Keratinocyte (primary cell): Measurements from ENCODE around the gene NRG2. TPM values are rescaled to one million over a fixed set of nuclear protein-coding genes. Genes with fewer than 3 reads are reported as not detected.

Experiments
- DNase-seq: peaks from one replicate; pipeline ENCODE4 v3.0.0-alpha.2; 2011; ENCODE audit warnings: low read depth, missing footprints, low spot score
- FAIRE-seq: peaks from 2 replicates; lab custom pipeline; 2011; peaks lifted over from hg19 to GRCh38; lab: Jason Lieb, UNC
- H2AFZ ChIP-seq: 2 replicates; pipeline ENCODE4 v1.6.0; 2012; ENCODE audit warnings: low read length, control low read depth, inconsistent platforms; ENCODE audit not compliant: control insufficient read depth
- H3K27ac ChIP-seq: 2 replicates; pipeline ENCODE4 v1.5.1; 2011; ENCODE audit warnings: low read length; ENCODE audit not compliant: control insufficient read depth, insufficient read depth
- H3K27me3 ChIP-seq: 3 replicates; pipeline ENCODE4 v1.6.0; 2011; ENCODE audit warnings: low read length; ENCODE audit not compliant: control insufficient read depth, insufficient read depth; ENCODE audit errors: extremely low read depth
- H3K36me3 ChIP-seq, 2 experiments: 2 replicates in 1 of 2; 3 replicates in 1 of 2; pipeline ENCODE4 v1.5.1; 2011; ENCODE audit warnings: low read length in 2 of 2, mild to moderate bottlenecking in 1 of 2; ENCODE audit not compliant: control insufficient read depth in 2 of 2, insufficient read depth in 2 of 2; ENCODE audit errors: extremely low read depth in 1 of 2
- H3K4me1 ChIP-seq: 3 replicates; pipeline ENCODE4 v1.5.1; 2011; ENCODE audit warnings: low read length; ENCODE audit not compliant: control insufficient read depth, insufficient read depth; ENCODE audit errors: extremely low read depth
- H3K4me2 ChIP-seq: 3 replicates; pipeline ENCODE4 v1.6.0; 2011; ENCODE audit warnings: low read depth, low read length; ENCODE audit not compliant: control insufficient read depth, insufficient read depth; ENCODE audit errors: extremely low read depth
- H3K4me3 ChIP-seq, 3 experiments: fragments of 200-600 bp in 1 of 3; sonication (generic) in 1 of 3; 2 replicates in 2 of 3; 3 replicates in 1 of 3; pipeline ENCODE4 v1.5.1; 2011 to 2016; ENCODE audit warnings: low read length in 3 of 3, mild to moderate bottlenecking in 3 of 3, control low read depth in 2 of 3, inconsistent platforms in 1 of 3, low read depth in 1 of 3, mixed read lengths in 1 of 3, mixed run types in 1 of 3, moderate library complexity in 1 of 3; ENCODE audit not compliant: control insufficient read depth in 2 of 3, insufficient read depth in 2 of 3; ENCODE audit errors: extremely low read depth in 1 of 3
- H3K79me2 ChIP-seq: 2 replicates; pipeline ENCODE4 v1.6.0; 2012; ENCODE audit warnings: low read length; ENCODE audit not compliant: control insufficient read depth, insufficient read depth
- H3K9ac ChIP-seq: 3 replicates; pipeline ENCODE4 v1.6.0; 2011; ENCODE audit warnings: low read length; ENCODE audit not compliant: control insufficient read depth, insufficient read depth; ENCODE audit errors: extremely low read depth
- H3K9me1 ChIP-seq: 3 replicates; pipeline ENCODE4 v1.6.0; 2011; ENCODE audit warnings: low read length; ENCODE audit not compliant: control insufficient read depth, insufficient read depth; ENCODE audit errors: extremely low read depth
- H3K9me3 ChIP-seq: 2 replicates; pipeline ENCODE4 v1.5.1; 2012; ENCODE audit warnings: low read depth, low read length; ENCODE audit not compliant: control insufficient read depth
- H4K20me1 ChIP-seq: 3 replicates; pipeline ENCODE4 v1.6.0; 2011; ENCODE audit warnings: low read length; ENCODE audit not compliant: control insufficient read depth, insufficient read depth; ENCODE audit errors: extremely low read depth
- CTCF ChIP-seq, 3 experiments: IDR thresholded peaks in 1 of 3; conservative IDR thresholded peaks in 1 of 3; optimal IDR thresholded peaks in 1 of 3; 2 replicates in 2 of 3; 3 replicates in 1 of 3; pipeline versions ENCODE3 to v1.5.1; 2011; ENCODE audit warnings: low read length in 3 of 3, mild to moderate bottlenecking in 3 of 3, moderate library complexity in 2 of 3, control low read depth in 1 of 3, inconsistent platforms in 1 of 3; ENCODE audit not compliant: insufficient read depth in 2 of 3; ENCODE audit errors: extremely low read depth in 1 of 3
- EZH2 ChIP-seq: IDR thresholded peaks from one replicate; pipeline ENCODE4 v1.6.1; 2012; ENCODE audit warnings: inconsistent platforms, mild to moderate bottlenecking, low read length, moderate library complexity
- dilution Hi-C: fragments of 300-500 bp; cut with MboI; formaldehyde crosslinking; loops from one replicate; pipeline ENCODE4 v1.7.0; 2020; ENCODE audit warnings: low sequenced_read_pairs; ENCODE audit not compliant: extremely low pct_ligation_motif_present
- polyA plus RNA-seq, 5 experiments: library from polyadenylated mRNA; depleted of rRNA in 3 of 5; stranded (reverse) in 3 of 5; stranded (forward) in 1 of 5; unstranded in 1 of 5; fragments of >200 nt; gene quantifications; 1 replicate in 1 of 5; 2 replicates in 3 of 5; 3 replicates in 1 of 5; pipeline versions ENCODE4 v1.2.1 to v1.2.3, GENCODE V29; 2011 to 2012; ENCODE audit warnings: missing spikeins in 2 of 5, low read depth in 1 of 5, low replicate concordance in 1 of 5

NRG2 gene
- polyA plus RNA-seq, 1 donor (not counting 4 experiments of a cell fraction or from before 2014, with no cell fraction given), result 0.13 TPM

GRCh38 chr5:139942243-139942642 is 100.9 kb downstream of the NRG2 start:
- H4K20me1 ChIP-seq, result no peaks in the 10 kb centered on the region
- no peaks in the 10 kb centered on the region for H3K79me2 ChIP-seq
- no peak overlapping the region for H3K9ac ChIP-seq
- H3K27me3 ChIP-seq, result peaks cover 3% of the 10 kb centered on the region
- H2AFZ ChIP-seq, result no peak overlapping the region
- no peaks in the 10 kb centered on the region for H3K36me3 ChIP-seq
- no peaks in the 10 kb centered on the region for H3K9me1 ChIP-seq
- DNase-seq (no peak), FAIRE-seq (no peak)
- no peak overlapping the region for H3K4me2 ChIP-seq
- H3K27ac ChIP-seq, result no peak overlapping the region
- dilution Hi-C loops, result no loop called here
- H3K4me3 ChIP-seq, result no peak overlapping the region
- no peaks in the 10 kb centered on the region for H3K4me1 ChIP-seq
- TF ChIP-seq CTCF (optimal IDR thresholded peaks at IDR 0.05 in 1 of 3, IDR thresholded peaks at IDR 0.05 in 1 of 3, conservative IDR thresholded peaks at IDR 0.05 in 1 of 3; ENCODE audit: extremely low read depth in 1 of 3, insufficient read depth in 2 of 3, low read length in 3 of 3), result no peak
- no peak for TF ChIP-seq EZH2
- no peaks in the 10 kb centered on the region for H3K9me3 ChIP-seq

- H3K9me3 ChIP-seq, result no peaks in the 10 kb centered on the region
- H4K20me1 ChIP-seq, result no peaks in the 10 kb centered on the region
- FAIRE-seq (no peak), DNase-seq (no peak)
- H3K4me3 ChIP-seq, result no peak overlapping the region
- H3K9ac ChIP-seq, result no peak overlapping the region
- no peaks in the 10 kb centered on the region for H3K36me3 ChIP-seq
- dilution Hi-C loops, result no loop called here
- no peaks in the 10 kb centered on the region for H3K9me1 ChIP-seq
- no peak for TF ChIP-seq CTCF (optimal IDR thresholded peaks at IDR 0.05 in 1 of 3, IDR thresholded peaks at IDR 0.05 in 1 of 3, conservative IDR thresholded peaks at IDR 0.05 in 1 of 3; ENCODE audit: extremely low read depth in 1 of 3, insufficient read depth in 2 of 3, low read length in 3 of 3)
- TF ChIP-seq EZH2, result no peak
- no peak overlapping the region for H3K27ac ChIP-seq
- H3K27me3 ChIP-seq, result peaks cover 4% of the 10 kb centered on the region
- H3K4me2 ChIP-seq, result no peak overlapping the region
- H3K79me2 ChIP-seq, result no peaks in the 10 kb centered on the region
- no peak overlapping the region for H2AFZ ChIP-seq
- peaks cover 4% of the 10 kb centered on the region for H3K4me1 ChIP-seq
These were observed 112.7 kb downstream of the NRG2 start for GRCh38 chr5:139930406-139930805.
